GM19035 (cell line): ENCODE data around the gene RUVBL1.
"Not testable (repeated sequence)": the region's sequence is repeated elsewhere in the genome, so short reads cannot be mapped to it uniquely, and the experiment has no call there.

Experiments
- ATAC-seq: cut with Tn5 transposase; IDR thresholded peaks from one replicate; pipeline ENCODE4 v1.9.1; 2021; ENCODE audit not compliant: unreplicated experiment

Gene RUVBL1

GRCh38 chr3:128123538-128124368 is at the start of gene RUVBL1:
Gene RUVBL1, minus strand, starts transcription at chr3:128123812. Its CDS starts 88 bp downstream, at chr3:128123724.
- ATAC-seq: peak; percentile 98

GRCh38 chr3:128173200-128173599 is 49.6 kb upstream of the RUVBL1 start:
- no peak for ATAC-seq

- ATAC-seq: no peak
Observed at GRCh38 chr3:128170866-128171516, 47.4 kb upstream of the RUVBL1 start.

GRCh38 chr3:128168836-128169235 is 45.2 kb upstream of the RUVBL1 start:
- no peak for ATAC-seq

GRCh38 chr3:128167973-128168674 is 44.5 kb upstream of the RUVBL1 start:
- no peak for ATAC-seq

GRCh38 chr3:128167646-128167972 is 44.0 kb upstream of the RUVBL1 start:
- ATAC-seq: no peak

- no peak for ATAC-seq
Observed at GRCh38 chr3:128166971-128167453, 43.4 kb upstream of the RUVBL1 start.

- no peak for ATAC-seq
Observed at GRCh38 chr3:128163432-128163831, 39.8 kb upstream of the RUVBL1 start.

GRCh38 chr3:128160661-128161060 is 37.0 kb upstream of the RUVBL1 start:
- no peak for ATAC-seq

GRCh38 chr3:128155616-128156360 is 32.2 kb upstream of the RUVBL1 start:
- ATAC-seq: no peak

GRCh38 chr3:128154354-128154753 is 30.7 kb upstream of the RUVBL1 start:
- ATAC-seq: not testable (repeated sequence)

- peak; percentile 90 for ATAC-seq
Observed at GRCh38 chr3:128153156-128154041, 29.8 kb upstream of the RUVBL1 start, which contains the start of gene EEFSEC. Gene EEFSEC, plus strand, starts transcription at chr3:128153481. Its CDS starts 27 bp downstream, at chr3:128153508.

GRCh38 chr3:128152419-128153155 is 29.0 kb upstream of the RUVBL1 start:
- no peak for ATAC-seq

GRCh38 chr3:128151758-128152274 is 28.2 kb upstream of the RUVBL1 start:
- no peak for ATAC-seq

- no peak for ATAC-seq
Observed at GRCh38 chr3:128149650-128150049, 26.0 kb upstream of the RUVBL1 start.

GRCh38 chr3:128146201-128146600 is 22.6 kb upstream of the RUVBL1 start:
- no peak for ATAC-seq

- no peak for ATAC-seq
Observed at GRCh38 chr3:128145279-128145678, 21.7 kb upstream of the RUVBL1 start.

GRCh38 chr3:128144512-128145187 is 21.0 kb upstream of the RUVBL1 start:
- no peak for ATAC-seq
